HEK293T (cell line): ENCODE data around the gene EVPL.
"Not testable (repeated sequence)": the region's sequence is repeated elsewhere in the genome, so short reads cannot be mapped to it uniquely, and the experiment has no call there.

Experiments
- CTCF ChIA-PET: fragments of 350-600 bp; formaldehyde crosslinking; extraction: SDS; loops from one replicate; lab custom pipeline; 2021; ENCODE audit warnings: antibody characterized with exemption, inconsistent platforms; lab: Yijun Ruan, JAX
- POLR2A ChIA-PET: fragments of 350-600 bp; formaldehyde crosslinking; extraction: SDS; loops from one replicate; lab custom pipeline; 2020; ENCODE audit warnings: antibody characterized with exemption, inconsistent platforms; lab: Yijun Ruan, JAX
- DNase-seq: peaks from one replicate; pipeline ENCODE4 v3.0.0; 2012; ENCODE audit warnings: mixed read lengths; ENCODE audit errors: extremely low spot score
- ARNT ChIP-seq: fragments of 450-650 bp; IDR thresholded peaks from 2 replicates; pipeline ENCODE4 v1.6.1; 2017; ENCODE audit warnings: mild to moderate bottlenecking
- BHLHE40 ChIP-seq: fragments of 450-650 bp; IDR thresholded peaks from 2 replicates; pipeline ENCODE4 v1.6.1; 2016; ENCODE audit warnings: mild to moderate bottlenecking, moderate library complexity, borderline replicate concordance
- CTBP1 ChIP-seq: fragments of 450-650 bp; IDR thresholded peaks from 2 replicates; pipeline ENCODE4 v1.6.1; 2016; ENCODE audit warnings: borderline replicate concordance
- ELF4 ChIP-seq: fragments of 450-650 bp; IDR thresholded peaks from 2 replicates; pipeline ENCODE4 v1.6.1; 2017; ENCODE audit warnings: antibody characterized with exemption
- FOXA1 ChIP-seq: fragments of 450-650 bp; IDR thresholded peaks from 2 replicates; pipeline ENCODE4 v1.6.1; 2016; ENCODE audit warnings: mild to moderate bottlenecking
- FOXK2 ChIP-seq: fragments of 450-650 bp; IDR thresholded peaks from 2 replicates; pipeline ENCODE4 v1.6.1; 2016; ENCODE audit warnings: mild to moderate bottlenecking
- FOXM1 ChIP-seq: fragments of 450-650 bp; IDR thresholded peaks from 2 replicates; pipeline ENCODE4 v1.6.1; 2017; ENCODE audit warnings: mild to moderate bottlenecking, borderline replicate concordance
- HDGF ChIP-seq: fragments of 450-650 bp; IDR thresholded peaks from 2 replicates; pipeline ENCODE4 v1.6.1; 2017; ENCODE audit warnings: antibody characterized with exemption, borderline replicate concordance
- L3MBTL2 ChIP-seq: fragments of 450-650 bp; conservative IDR thresholded peaks from 2 replicates; pipeline ENCODE4 v1.6.1; 2016; ENCODE audit warnings: mild to moderate bottlenecking
- LEF1 ChIP-seq: fragments of 450-650 bp; IDR thresholded peaks from 2 replicates; pipeline ENCODE4 v1.6.1; 2017; ENCODE audit warnings: mild to moderate bottlenecking, borderline replicate concordance
- NFRKB ChIP-seq: fragments of 450-650 bp; IDR thresholded peaks from 2 replicates; pipeline ENCODE4 v1.6.1; 2016; ENCODE audit warnings: mild to moderate bottlenecking, moderate library complexity
- SP1 ChIP-seq: fragments of 450-650 bp; IDR thresholded peaks from 2 replicates; pipeline ENCODE4 v1.6.1; 2017
- SUZ12 ChIP-seq: fragments of 450-650 bp; IDR thresholded peaks from 2 replicates; pipeline ENCODE4 v1.6.1; 2016; ENCODE audit warnings: mild to moderate bottlenecking
- TARDBP ChIP-seq: fragments of 450-650 bp; IDR thresholded peaks from 2 replicates; pipeline ENCODE4 v1.6.1; 2016
- ZNF384 ChIP-seq: fragments of 450-650 bp; IDR thresholded peaks from 2 replicates; pipeline ENCODE4 v1.6.1; 2016
- TF ChIP-seq, protein P1 (sequence below): fragments of 450-650 bp; IDR thresholded peaks from 2 replicates; pipeline ENCODE4 v1.6.1; 2016

EVPL gene

DNA sequence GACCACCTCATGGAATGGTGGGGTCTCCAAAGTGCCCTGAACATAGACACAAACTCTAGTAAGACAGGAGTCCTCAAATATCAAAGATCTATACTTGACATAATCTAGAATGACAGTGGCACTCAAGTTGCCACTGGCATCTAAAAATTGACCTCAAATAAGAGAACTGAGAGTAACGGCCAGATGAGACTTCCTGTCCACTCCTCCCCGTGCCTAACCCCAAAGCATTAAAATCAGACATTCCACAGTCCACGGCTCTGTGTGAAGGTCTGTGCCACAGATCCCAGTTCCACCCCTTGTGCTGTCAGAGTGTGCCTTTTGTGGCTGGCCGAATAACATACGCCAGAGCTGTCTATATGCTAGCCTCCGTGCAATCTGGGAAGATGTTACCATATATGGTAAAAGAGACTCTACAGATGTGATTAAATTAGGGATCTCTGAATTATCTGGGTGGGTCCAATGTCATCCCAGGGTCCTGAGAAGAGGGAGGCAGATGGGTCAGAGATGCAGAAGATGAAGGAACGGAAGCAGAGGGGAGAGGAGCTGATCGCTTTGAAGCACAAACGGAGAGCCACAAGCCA lies 21.0 kb upstream of the EVPL start:
- no peak for TF ChIP-seq LEF1
- no peak for TF ChIP-seq SP1
- TF ChIP-seq CTBP1: no peak
- TF ChIP-seq FOXA1: no peak
- no peak for TF ChIP-seq ARNT
- TF ChIP-seq L3MBTL2: no peak
- TF ChIP-seq BHLHE40: no peak
- CTCF ChIA-PET: no interaction called here
- DNase-seq: no peak
- POLR2A ChIA-PET: no interaction called here

DNA sequence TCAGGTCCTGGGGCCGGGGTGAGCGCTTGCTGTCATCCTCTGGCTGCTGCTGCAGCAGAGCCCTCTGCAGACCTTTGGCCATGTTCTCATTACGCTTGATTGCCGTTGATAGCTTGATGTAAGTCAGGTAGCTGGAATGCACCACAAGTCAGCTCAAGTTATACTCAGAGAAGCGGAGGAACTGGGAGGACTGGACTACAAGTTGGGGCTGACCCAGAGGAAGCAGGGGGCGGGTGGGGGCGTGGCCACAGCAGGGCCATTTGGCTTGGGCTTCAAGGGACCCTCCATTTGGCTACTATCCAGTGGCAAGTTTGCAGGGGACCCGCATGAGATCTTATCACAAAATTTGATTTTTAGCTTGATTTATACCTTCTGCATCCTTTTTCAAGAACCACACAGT lies 19.0 kb upstream of the EVPL start:
- DNase-seq: no peak
- ChIA-PET POLR2A (interaction anchor here (0.6 kb wide), 1 partner anchor 12 kb away, joined by 3 read pairs; no protein-coding TSS in a partner anchor), CTCF (no interaction called here)
- no peak for TF ChIP-seq HDGF
- TF ChIP-seq SP1: no peak
- TF ChIP-seq ELF4: no peak
- no peak for TF ChIP-seq FOXM1
- TF ChIP-seq ARNT: no peak
- no peak for TF ChIP-seq FOXK2
- TF ChIP-seq SUZ12: no peak
- TF ChIP-seq BHLHE40: no peak
- TF ChIP-seq CTBP1: no peak
- TF ChIP-seq, protein P1, sequence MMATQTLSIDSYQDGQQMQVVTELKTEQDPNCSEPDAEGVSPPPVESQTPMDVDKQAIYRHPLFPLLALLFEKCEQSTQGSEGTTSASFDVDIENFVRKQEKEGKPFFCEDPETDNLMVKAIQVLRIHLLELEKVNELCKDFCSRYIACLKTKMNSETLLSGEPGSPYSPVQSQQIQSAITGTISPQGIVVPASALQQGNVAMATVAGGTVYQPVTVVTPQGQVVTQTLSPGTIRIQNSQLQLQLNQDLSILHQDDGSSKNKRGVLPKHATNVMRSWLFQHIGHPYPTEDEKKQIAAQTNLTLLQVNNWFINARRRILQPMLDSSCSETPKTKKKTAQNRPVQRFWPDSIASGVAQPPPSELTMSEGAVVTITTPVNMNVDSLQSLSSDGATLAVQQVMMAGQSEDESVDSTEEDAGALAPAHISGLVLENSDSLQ: no peak
- TF ChIP-seq FOXA1: no peak
- no peak for TF ChIP-seq LEF1
- no peak for TF ChIP-seq ZNF384
- TF ChIP-seq TARDBP: no peak
- TF ChIP-seq NFRKB: no peak
- no peak for TF ChIP-seq L3MBTL2

DNA sequence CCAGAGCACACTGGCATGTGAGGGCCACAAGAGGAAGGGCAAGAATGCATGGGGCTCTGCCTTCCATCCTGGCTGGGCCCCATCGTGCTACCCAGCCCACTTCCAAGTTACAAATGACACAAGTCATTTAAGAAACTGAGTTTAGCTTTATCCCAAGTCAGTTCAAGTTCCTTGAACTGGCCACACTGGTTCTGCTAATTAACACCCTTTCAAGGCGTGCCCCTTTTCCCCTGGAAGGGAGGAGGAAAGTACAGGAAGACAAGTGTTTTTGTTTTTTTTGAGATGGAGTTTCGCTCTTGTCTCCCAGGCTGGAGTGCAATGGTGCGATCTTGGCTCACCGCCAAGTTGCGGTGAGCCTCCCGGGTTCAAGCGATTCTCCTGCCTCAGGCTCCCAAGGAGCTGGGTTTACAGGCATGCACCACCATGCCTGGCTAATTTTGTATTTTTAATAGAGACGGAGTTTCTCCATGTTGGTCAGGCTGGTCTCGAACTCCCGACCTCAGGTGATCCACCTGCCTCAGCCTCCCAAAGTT lies 17.4 kb upstream of the EVPL start:
- DNase-seq, CTCF ChIA-PET, POLR2A ChIA-PET: not testable (repeated sequence)

DNA sequence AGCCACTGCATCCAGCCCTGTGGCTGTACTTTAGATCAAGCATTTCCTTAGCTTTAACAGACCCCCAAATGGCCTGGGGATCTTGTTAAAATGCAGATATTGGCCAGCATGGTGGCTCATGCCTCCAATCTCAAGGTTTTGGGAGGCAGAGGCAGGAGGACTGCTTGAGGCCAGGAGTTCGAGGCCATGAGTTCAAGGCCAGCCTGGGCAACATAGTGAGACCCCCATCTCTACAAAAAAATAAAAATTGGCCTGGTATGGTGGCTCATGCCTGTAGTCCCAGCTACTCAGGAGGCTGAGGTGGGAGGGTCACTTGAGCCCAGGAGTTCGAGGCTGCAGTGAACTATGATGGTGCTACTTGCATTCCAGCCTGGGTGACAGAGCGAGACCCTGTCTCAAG lies 15.8 kb upstream of the EVPL start:
- CTCF ChIA-PET: interaction anchor here (0.6 to 1.2 kb wide), 2 partner anchors 195 to 235 kb away, joined by 3 read pairs; no protein-coding TSS in a partner anchor

DNA sequence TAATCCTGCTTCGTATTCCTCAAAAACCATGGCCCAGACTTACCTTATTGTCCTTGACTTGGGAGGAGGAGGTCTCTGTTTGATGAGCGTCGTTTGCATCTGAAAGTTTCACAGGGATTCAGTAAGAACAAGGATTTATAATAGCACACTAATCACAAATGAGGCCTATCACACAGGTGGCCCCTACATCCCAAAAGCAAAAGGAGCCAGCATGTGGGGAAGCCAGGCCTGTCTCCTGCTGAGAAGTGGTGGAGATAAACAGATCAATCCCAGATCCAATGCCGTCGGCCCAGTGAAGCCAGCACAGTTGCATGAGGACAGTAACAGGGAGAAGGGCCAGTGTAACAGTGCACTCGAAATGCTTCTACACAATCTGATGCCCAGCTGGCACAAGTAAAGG lies 13.3 kb upstream of the EVPL start:
- no peak for DNase-seq
- POLR2A ChIA-PET: no interaction called here
- CTCF ChIA-PET: no interaction called here
- TF ChIP-seq ZNF384: no peak
- no peak for TF ChIP-seq FOXM1

More for the DNA sequence above, 15.8 kb upstream of the EVPL start:
- POLR2A ChIA-PET, DNase-seq: not testable (repeated sequence)

DNA sequence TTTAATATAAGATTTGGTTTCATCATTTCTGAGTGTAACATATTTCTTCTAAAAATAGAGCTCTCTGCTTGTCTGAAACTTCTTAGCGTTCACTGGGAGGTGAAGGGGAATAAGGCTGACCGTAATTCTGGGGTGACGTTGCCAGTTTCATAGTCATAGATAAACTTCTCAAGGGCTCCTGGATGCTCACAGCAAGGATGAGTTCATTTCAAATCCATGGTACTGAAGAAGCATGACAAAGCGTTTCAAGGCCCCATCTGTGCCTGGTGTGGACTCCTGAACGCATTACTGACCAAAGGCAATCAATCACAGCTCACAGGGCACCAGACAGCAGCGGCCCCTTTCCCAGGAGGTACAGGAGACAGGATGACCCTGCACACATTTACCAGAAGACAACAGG lies 12.0 kb upstream of the EVPL start:
- no peak for DNase-seq
- POLR2A ChIA-PET: no interaction called here
- CTCF ChIA-PET: no interaction called here
- no peak for TF ChIP-seq FOXM1
- TF ChIP-seq LEF1: no peak
- TF ChIP-seq L3MBTL2: no peak
- TF ChIP-seq TARDBP: no peak
- no peak for TF ChIP-seq SUZ12
- TF ChIP-seq ELF4: no peak
- TF ChIP-seq, protein P1: no peak
- no peak for TF ChIP-seq CTBP1
- TF ChIP-seq BHLHE40: no peak
- TF ChIP-seq FOXA1: no peak
- TF ChIP-seq HDGF: no peak
- no peak for TF ChIP-seq ZNF384
- TF ChIP-seq FOXK2: no peak
- TF ChIP-seq SP1: no peak

DNA sequence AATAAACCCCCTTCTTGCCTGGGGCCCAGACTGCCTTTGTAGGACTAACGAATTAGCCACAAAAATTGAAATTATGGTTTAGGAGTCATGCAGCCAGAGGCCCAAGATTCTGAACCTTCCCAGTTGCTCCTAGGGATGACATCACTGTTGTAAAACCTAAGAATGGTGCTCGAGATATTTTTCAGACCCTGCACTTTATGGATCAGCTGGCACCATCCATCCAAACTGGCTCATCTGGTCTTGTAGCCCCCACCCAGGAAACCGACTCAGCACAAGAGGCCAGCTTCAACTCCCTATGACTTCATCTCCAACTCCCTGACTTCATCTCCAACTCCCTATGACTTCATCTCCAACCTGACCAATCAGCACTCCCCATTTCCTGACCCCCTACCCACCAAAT lies 10.9 kb upstream of the EVPL start:
- no peak for TF ChIP-seq SUZ12
- TF ChIP-seq SP1: no peak
- no peak for TF ChIP-seq HDGF
- TF ChIP-seq BHLHE40: no peak
- TF ChIP-seq NFRKB: no peak
- no peak for TF ChIP-seq ZNF384
- TF ChIP-seq ARNT: no peak
- no peak for TF ChIP-seq FOXK2
- no peak for TF ChIP-seq FOXM1

More for the DNA sequence above, 10.9 kb upstream of the EVPL start:
- CTCF ChIA-PET: no interaction called here
- no peak for DNase-seq
- POLR2A ChIA-PET: no interaction called here
